LoVo (cell line): ENCODE measurements around the gene DDA1.
"Not testable (repeated sequence)": the region's sequence is repeated elsewhere in the genome, so short reads cannot be mapped to it uniquely, and the experiment has no call there.

Experiments used
- DNase-seq: peaks from one replicate; pipeline ENCODE4 v3.0.0-alpha.2; 2016; ENCODE audit warnings: low spot score

The DDA1 gene

DNA sequence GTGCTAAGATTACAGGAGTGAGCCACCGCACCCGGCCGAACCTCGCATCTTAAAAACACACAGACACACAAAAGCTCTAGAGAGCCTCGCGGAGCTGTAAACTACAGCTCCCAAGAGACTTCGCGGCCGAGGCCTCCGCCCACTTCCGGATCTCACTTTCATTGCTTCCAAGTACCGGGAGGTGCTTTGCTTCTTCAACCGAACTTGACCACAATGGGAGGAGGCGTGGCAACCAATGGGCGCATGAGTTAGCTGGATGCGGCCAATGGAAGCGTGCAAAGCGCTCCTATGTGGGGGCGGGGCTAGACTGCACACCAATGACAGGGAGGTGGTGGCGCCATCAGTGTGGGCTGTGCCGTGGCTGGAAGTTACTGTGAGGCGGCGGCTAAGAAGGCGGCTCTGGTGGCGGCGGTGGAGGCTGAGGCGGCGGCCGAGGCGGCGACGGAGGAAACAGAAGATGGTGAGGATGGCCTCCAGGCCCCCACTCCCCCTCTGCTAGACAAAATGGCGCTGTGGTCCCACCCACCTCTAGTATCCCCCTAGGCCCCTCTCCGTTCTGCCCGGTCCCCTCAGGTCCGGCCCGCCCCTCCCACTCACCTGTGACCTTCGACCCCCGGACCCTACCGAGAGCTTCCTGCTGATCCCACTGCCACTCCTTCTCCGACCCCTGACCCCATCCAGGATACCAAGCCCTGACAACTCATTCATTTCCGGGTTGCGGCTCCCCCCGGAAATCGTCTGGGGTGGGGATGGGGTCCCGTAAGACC lies at the start of gene DDA1:
Gene DDA1 (plus strand): TSS at position 366 of the 767 bp plus-strand sequence. CDS start 92 bp downstream, at position 458.
- peak; percentile 99 for DNase-seq

DNA sequence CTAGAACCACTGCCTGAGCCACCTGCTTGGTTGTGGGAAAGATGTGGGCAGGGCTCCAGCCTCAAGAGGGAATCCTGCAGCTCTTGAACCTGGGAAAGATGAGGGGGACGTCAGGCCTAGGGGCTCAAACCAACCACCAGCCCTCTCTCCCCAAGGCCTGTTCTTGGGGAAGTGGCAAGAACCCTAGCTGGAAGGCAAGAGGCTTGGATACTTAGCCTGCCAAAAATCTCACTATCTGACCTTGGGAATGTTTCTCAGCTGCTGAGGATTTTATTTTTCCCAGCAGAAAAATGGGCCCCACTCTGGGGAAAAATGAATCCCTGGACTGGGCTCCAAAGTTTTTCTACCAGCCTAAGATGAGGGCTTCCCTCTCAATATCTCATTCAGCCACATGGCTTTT lies 49.4 kb upstream of the DDA1 start:
- DNase-seq: no peak

DNA sequence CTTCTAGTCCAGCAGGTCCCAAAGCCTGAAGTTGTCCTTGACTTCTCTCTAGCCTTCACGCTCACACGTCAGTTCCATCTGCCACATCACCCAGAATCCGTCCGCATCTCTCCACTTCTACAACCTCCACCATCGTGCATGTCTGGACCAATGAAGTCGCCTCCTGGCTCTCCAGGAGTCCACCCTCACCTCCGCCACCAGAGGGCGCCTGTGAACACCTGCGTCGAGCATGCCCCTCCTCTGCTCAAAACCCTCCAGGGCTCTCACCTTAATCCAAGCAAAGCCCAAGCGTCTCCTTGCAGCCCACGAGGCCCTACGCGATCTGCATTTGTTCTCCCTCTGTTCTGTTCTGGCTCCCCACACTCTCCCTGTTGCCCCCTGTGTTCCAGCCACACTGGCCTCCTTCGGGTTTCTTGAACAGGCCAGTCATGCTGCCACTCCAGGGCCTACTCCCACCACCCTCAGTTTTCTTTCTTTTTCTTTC lies 48.5 kb upstream of the DDA1 start:
- peak; percentile 88 for DNase-seq

DNA sequence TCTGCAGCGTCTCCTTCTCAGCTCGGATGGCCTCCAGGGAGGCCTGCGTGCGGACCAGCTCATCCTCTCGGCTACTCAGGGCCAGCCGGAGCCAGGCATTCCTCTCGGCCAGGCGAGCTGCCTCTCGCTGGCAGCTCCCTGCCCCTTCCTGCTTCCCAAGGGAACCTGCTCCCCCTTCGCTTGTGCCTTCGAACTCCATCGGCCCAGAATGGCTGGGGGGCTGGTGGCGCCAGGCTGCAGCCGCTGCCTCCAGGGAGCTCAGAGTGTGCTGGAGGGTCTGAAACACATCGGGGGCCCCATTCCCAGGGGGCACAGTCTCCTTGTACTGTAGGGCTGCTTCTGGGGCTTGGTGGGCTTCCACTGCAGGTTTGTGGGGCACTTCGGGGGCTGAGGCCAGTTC lies 46.8 kb upstream of the DDA1 start:
- DNase-seq: no peak

DNA sequence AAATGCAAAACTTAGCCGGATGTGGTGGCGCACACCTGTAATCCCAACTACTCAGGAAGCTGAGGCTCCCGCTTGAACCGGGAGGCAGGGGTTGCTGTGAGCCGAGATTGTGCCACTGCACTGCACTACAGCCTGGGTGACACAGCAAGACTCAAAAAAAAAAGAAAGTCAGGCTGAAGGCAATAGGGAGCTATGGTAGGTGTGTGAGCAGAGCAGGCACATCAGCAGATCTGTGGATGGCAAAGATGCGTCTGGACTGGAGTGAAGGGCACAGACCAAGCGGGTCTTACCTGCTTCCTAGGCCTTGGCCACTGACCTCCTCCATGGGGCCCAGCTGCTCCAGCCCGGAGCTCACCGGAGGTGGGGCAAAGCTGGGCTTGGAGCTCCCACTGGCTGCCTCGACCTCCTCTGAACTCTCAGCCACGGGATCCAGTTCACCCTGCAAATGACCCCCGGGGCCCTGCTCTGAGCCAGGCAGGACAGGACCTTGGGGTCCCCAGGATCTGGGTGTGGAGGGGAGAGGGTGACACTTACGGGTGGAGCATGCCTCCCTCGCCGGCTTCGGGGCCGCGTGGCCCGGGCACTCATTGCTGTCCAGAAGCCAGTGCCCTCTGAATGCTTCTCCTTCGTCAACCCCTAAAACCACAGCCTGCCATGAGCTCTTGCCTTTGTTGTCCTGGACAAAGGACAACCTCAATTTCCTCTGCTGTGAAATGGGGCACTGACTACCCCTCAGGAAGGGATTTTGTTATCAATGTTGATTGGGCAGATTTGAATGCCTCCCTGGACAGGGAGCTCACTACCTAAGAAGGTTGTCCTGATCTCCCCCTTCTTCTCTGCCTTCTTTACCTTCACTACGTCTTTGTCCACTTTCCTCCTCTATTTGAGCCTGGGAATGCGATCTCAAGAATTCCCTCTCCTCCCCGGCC lies 45.4 kb upstream of the DDA1 start:
- no peak for DNase-seq

DNA sequence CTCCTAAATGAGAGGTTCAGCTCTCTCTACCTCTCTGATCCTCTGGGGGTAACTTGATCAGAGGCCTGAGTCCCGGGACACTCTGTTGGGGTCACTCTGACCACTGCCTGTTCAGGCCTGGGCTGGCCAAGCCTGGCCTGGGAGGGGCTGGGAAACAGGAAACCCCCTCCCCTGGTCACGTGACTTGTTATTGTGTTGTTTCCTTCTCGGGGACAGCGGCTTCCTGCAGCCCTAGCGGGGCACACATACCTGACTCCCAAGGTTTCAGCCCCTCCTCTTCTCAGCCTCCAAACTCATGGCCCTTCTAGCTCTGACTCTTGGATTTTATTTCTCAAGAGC lies 44.8 kb upstream of the DDA1 start, which contains the start of gene USHBP1:
Gene USHBP1 (minus strand): TSS at position 105 of the 339 bp plus-strand sequence. CDS start 446 bp downstream, outside the sequence.
- DNase-seq: no peak

DNA sequence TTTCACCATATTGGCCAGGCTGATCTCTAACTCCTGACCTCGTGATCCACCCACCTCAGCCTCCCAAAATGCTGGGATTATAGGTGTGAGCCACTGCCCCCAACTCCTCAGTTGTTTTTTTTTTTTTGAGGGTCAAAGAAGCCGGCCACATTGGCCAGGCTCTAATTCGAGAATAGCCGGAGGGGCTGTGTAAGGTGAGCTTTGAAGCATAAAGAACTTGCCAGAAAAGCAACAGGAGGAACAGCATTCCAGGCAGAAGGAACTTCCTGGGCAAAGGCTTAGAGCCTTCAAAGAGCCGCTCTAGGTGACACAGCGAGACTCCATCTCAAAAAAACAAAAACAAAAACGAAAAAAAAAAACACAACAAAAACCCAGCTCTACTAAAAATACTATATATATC lies 43.3 kb upstream of the DDA1 start:
- no peak for DNase-seq

DNA sequence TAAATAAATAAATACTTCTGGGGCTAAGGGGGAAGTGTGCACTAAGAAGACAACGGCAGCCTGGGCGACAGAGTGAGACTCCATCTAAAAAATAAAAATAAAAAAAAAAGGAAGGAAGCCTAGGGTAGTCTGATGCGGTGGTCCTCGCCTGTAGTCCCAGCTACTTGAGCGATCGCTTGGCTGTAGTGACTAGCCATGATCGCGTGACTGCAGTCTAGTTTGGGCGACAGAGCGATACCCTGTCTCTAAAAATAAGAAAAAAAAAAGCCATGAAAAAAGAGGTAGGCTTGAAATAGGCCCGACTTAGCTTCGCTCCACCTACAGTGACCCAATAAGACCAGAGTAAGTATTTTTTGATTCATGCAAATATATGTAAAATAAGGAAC lies 42.8 kb upstream of the DDA1 start:
- no peak for DNase-seq

DNA sequence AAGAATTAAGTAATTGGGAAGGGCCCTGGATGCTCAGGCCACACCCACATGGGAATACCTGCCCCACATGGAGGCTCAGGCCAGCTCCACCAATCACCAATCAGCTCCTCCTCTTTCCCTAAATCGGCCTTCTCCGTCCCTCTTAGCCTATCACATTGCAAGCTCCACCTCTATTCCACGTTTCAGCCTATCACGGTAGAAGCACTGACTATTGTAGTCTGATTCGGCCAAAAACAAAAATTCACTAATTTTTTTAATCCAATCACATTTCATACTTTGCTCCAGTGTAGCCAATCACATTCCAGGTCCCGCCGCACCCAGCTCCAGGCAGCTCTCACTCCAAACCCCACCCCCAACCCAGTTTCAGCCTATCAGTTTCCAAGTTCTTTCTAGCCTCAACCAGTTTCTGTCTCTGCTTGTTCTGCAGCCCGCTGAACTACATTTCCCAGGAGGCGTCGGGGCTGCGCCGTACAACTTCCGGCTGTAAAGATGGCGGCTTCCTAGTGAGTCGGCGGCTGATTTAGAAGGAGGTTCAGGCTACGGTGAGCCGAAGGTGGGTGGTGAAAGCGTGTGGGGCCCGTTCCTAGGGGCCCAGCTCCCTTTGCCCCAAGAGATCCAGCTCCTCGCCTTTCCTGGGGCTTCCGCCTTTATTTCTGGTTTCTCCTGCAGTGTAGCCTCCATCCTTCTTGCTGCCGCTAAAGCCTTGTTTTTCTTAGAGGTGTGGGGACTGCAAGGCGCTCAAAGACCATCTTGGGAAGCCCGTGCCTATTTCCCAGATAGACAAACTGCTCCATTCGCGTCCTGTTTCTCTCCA lies 42.2 kb upstream of the DDA1 start, which contains the start of gene BABAM1:
Gene BABAM1 (plus strand): TSS at position 469 of the 814 bp plus-strand sequence. CDS start 1,364 bp downstream, outside the sequence.
- peak; percentile 95 for DNase-seq

DNA sequence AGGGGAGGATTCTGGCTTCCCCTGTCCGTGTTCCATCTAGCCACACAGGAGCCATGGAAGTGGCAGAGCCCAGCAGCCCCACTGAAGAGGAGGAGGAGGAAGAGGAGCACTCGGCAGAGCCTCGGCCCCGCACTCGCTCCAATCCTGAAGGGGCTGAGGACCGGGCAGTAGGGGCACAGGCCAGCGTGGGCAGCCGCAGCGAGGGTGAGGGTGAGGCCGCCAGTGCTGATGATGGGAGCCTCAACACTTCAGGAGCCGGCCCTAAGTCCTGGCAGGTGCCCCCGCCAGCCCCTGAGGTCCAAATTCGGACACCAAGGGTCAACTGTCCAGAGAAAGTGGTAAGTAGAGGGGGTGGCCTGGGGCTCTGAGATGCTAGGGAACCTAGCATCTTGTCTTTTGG lies 40.6 kb upstream of the DDA1 start:
- DNase-seq: no peak

DNA sequence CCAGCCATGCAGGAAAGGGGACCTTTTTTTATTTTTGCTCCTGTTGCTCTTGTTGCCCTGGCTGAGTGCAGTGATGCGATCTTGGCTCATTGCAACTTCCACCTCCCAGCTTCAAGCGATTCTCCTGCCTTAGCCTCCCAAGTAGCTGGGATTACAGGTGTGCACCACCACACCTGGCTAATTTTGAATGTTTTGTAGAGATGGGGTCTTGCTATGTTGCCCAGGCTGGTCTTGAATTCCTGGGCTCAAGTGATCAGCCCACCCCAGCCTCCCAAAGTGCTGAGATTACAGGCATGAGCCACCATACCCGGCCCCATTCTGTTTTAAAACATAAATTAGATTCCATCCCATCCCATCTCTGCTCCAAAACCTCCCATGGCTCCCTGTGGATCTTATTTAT lies 34.5 kb upstream of the DDA1 start:
- not testable (repeated sequence) for DNase-seq

DNA sequence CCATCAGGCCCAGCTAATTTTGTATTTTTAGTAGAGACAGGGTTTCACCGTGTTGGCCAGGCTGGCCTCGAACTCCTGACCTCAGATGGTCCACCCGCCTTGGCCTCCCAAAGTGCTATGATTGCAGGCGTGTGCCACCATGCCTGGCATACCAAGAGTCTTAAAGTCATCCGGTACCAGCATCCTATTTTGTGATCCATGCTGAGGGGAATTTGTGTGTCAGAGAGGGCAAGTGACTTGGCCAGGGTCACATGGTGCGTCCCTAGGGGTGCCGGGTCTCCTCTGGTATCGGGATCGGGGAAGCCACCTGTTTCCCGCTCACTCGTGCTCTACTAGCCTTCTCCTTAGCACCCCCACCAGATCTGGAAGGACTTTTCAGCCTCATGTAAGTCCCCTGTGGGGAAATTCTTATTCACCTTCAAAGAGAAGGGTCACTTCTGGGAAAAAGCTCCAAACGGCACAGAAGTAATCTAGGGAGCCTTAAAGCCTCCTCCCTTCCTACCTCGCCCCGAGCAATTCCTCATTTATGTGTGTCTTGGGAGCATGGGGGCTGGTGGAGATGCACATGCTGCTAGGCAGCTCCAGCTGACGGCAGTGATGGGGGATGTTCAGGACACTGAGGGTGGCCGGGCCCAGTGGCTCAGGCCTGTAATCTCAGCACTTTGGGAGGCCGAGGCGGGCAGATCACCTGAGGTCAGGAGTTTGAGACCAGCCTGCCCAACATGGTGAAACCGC lies 33.8 kb upstream of the DDA1 start:
- DNase-seq: no peak

DNA sequence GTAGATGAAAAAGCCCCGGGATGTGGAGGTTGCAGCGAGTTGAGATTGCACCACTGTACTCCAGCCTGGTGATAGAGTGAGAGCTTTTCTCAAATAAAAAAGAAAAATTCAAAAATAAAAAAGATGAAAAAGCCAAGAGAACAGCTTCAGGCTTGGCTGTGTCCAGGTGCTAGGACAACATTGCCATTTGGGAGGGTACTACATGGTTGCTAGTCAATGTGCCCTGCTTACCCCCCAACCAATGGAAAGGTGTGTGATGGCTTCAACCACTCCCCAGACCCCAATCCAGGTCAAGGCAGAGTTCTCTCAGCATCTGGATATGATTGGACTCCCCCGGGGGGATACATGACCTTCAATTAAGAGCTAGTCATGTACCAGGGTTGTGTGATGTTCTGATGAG lies 29.9 kb upstream of the DDA1 start:
- DNase-seq: no peak

DNA sequence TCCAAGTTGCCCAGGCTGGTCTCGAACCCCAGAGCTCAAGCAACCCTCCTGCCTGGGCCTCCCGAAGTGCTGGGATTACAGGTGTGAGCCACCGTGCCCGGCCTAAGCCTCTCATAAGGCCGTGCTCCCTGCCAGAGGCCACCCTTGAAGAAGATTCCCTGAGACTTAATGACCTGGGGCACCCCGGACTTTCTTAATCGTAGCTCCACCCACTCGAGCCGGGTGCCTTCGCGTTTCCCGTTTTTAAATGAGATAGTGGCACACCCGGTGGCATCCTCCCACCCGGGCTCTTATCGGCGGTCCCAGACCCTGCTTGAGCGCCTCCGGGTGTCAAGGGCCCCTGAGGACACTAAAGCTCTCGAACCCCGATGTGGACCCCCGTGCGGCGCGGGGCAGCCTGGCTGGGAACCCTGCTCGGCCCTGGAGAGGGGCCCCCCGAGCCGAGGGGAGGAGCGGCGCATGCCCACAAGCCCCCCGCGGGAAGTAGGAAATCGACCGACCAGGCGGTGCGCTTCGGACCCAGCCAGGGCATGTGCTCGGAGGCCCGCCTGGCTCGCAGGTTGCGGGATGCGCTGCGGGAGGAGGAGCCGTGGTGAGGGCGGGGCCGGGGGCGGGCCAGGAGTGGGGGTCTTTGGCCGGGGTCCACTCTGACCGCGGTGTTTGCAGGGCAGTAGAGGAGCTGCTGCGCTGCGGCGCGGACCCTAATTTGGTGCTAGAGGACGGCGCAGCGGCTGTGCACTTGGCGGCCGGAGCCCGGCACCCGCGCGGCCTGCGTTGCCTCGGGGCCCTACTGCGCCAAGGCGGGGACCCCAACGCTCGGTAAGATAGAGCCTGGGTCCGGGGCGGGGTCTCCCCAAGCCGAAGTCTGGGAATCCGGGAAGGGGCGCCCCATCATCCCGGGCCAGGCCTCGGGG lies 27.7 kb upstream of the DDA1 start, which contains the start of gene ANKLE1:
Gene ANKLE1 (plus strand): TSS at position 511 of the 914 bp plus-strand sequence. CDS start 20 bp downstream, at position 531.
- no peak for DNase-seq

DNA sequence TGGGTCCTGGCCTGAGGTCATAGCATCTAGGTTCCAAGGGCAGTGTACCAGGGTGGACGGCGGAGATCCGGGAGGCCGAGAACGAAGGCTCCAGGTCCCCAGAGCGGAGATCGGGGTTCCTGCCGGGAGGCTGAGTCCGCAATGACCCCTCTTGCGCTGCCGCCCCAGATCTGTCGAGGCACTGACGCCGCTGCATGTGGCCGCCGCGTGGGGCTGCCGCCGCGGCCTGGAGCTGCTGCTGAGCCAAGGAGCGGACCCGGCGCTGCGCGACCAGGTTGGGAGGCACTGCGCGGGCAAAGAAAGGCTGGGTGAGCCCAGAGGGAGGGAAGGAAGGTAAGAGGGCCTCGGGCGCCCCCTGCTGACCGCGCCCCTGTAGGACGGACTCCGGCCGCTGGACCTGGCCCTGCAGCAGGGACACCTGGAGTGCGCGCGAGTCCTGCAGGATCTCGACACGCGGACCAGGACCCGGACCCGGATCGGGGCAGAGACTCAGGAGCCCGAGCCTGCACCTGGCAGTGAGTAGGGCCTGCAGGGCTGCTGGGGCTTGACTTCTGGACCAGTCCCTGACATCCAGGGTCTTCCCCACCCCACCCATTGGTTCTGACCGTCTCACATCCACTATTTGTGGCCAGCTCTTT lies 26.8 kb upstream of the DDA1 start:
- peak; percentile 80 for DNase-seq

DNA sequence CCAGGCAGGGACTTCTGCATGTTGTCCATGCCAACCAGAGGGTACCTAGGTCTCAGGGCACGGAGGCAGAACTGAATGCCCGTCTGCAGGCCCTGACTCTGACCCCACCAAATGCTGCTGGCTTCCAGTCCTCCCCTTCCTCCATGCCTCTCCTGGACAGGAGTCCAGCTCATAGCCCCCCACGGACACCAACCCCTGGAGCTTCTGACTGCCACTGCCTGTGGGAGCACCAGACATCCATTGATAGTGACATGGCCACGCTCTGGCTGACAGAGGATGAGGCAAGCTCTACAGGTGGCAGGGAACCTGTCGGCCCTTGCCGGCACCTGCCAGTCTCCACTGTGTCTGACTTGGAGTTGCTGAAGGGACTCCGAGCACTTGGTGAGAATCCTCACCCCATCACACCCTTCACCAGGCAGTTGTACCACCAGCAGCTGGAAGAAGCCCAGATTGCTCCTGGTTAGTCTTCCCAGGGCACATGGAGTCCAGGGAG lies 25.8 kb upstream of the DDA1 start:
- DNase-seq: no peak

DNA sequence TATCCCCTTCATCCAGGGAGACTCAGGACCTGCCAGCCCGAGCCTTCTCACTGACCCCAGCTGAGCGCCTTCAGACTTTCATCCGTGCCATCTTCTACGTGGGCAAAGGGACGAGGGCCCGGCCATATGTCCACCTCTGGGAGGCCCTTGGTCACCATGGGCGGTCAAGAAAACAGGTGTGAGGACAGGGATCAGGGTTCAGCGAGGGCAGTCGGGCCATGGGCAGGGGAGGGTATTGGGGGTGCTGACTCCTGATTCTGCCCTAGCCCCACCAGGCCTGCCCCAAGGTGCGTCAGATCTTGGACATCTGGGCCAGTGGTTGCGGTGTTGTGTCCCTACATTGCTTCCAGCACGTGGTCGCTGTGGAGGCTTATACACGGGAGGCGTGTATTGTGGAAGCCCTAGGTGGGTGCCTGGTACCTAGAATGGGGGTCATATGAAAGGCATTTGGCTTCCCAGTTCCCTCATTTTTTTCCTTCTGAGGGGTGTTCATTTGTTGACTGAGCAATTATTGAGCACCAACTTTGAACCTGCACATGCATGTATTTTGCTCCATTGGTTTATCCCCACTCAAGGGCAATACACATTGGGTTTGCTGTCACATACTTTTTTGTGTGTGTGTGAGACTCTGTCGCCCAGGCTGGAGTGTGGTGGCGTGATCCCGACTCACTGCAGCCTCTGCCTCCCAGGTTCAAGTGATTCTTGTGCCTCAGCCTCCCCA lies 23.8 kb upstream of the DDA1 start:
- no peak for DNase-seq

DNA sequence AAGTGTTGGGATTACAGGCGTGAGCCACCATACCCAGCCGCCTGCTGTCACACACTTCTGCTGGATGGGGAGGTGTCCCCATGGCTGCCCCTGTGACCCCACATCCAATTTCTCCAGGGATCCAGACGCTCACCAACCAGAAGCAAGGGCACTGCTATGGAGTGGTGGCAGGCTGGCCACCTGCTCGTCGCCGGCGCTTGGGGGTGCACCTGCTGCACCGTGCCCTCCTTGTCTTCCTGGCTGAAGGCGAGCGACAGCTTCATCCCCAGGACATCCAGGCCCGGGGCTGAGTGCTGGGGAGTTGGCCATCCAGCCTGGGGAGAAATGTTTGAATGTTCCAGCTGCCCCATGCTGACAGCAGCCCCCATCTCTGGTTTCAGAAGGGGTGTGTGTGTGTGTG lies 23.1 kb upstream of the DDA1 start:
- no peak for DNase-seq

DNA sequence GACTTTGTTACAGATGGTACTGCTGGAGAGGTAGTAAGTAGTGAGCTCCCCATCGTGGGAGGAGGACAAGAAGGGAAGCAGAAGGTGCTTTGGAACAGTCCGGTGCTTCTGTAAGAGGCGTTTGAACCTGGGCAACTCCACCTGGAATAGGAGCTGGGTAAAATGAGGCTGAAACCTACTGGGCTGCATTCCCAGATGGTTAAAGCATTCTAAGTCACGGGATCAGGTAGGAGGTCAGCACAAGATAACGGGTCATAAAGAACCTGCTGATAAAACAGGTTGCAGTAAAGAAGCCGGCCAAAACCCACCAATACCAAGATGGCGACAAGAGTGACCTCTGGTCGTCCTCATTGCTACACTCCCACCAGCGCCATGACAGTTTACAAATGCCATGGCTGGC lies 22.6 kb upstream of the DDA1 start:
- DNase-seq: no peak
